ENCODE data around the gene CD7.

CD7 gene

GRCh38 chr17:82331345-82331939 lies 14.0 kb upstream of the CD7 start:
- no peak overlapping the region for H3K27ac ChIP-seq (ENCODE audit: low read length)
- H3K36me3 ChIP-seq (ENCODE audit: control insufficient read depth, low read depth, low read length), result no peaks in the 10 kb centered on the region
- peaks cover 64% of the 10 kb centered on the region for H3K27me3 ChIP-seq (ENCODE audit: control insufficient read depth, insufficient read depth, low read length)
- H3K4me3 ChIP-seq (ENCODE audit: low read length), result no peak overlapping the region
- H3K9ac ChIP-seq (ENCODE audit: low read length), result no peak overlapping the region
- peaks cover 15% of the 10 kb centered on the region for H3K4me1 ChIP-seq (ENCODE audit: control insufficient read depth, low read depth, low read length)
- no peaks in the 10 kb centered on the region for H3K9me3 ChIP-seq (ENCODE audit: control insufficient read depth, low read depth, low read length)

GRCh38 chr17:82330322-82331239 lies 13.2 kb upstream of the CD7 start:
- Histone ChIP-seq H3K9ac (ENCODE audit: low read length) (no peak overlapping the region), H3K4me1 (ENCODE audit: control insufficient read depth, low read depth, low read length) (peaks cover 15% of the 10 kb centered on the region), H3K4me3 (ENCODE audit: low read length) (no peak overlapping the region), H3K27ac (ENCODE audit: low read length) (no peak overlapping the region), H3K27me3 (ENCODE audit: control insufficient read depth, insufficient read depth, low read length) (peaks cover 56% of the 10 kb centered on the region), H3K36me3 (ENCODE audit: control insufficient read depth, low read depth, low read length) (no peaks in the 10 kb centered on the region), H3K9me3 (ENCODE audit: control insufficient read depth, low read depth, low read length) (no peaks in the 10 kb centered on the region)

GRCh38 chr17:82329683-82330321 lies 12.4 kb upstream of the CD7 start:
- H3K9me3 ChIP-seq (ENCODE audit: control insufficient read depth, low read depth, low read length), result no peaks in the 10 kb centered on the region
- H3K4me1 ChIP-seq (ENCODE audit: control insufficient read depth, low read depth, low read length), result peaks cover 15% of the 10 kb centered on the region
- H3K36me3 ChIP-seq (ENCODE audit: control insufficient read depth, low read depth, low read length), result no peaks in the 10 kb centered on the region
- H3K27ac ChIP-seq (ENCODE audit: low read length), result no peak overlapping the region
- H3K9ac ChIP-seq (ENCODE audit: low read length), result no peak overlapping the region
- no peak overlapping the region for H3K4me3 ChIP-seq (ENCODE audit: low read length)
- peaks cover 48% of the 10 kb centered on the region for H3K27me3 ChIP-seq (ENCODE audit: control insufficient read depth, insufficient read depth, low read length)

GRCh38 chr17:82328994-82329507 lies 11.6 kb upstream of the CD7 start:
- Histone ChIP-seq H3K4me1 (ENCODE audit: control insufficient read depth, low read depth, low read length) (peaks cover 15% of the 10 kb centered on the region), H3K27ac (ENCODE audit: low read length) (no peak overlapping the region), H3K27me3 (ENCODE audit: control insufficient read depth, insufficient read depth, low read length) (peaks cover 41% of the 10 kb centered on the region), H3K9ac (ENCODE audit: low read length) (no peak overlapping the region), H3K9me3 (ENCODE audit: control insufficient read depth, low read depth, low read length) (no peaks in the 10 kb centered on the region), H3K36me3 (ENCODE audit: control insufficient read depth, low read depth, low read length) (no peaks in the 10 kb centered on the region), H3K4me3 (ENCODE audit: low read length) (no peak overlapping the region)

GRCh38 chr17:82328141-82328993 lies 11.0 kb upstream of the CD7 start:
- Histone ChIP-seq H3K36me3 (ENCODE audit: control insufficient read depth, low read depth, low read length) (no peaks in the 10 kb centered on the region), H3K27ac (ENCODE audit: low read length) (no peak overlapping the region), H3K27me3 (ENCODE audit: control insufficient read depth, insufficient read depth, low read length) (peaks cover 34% of the 10 kb centered on the region), H3K4me3 (ENCODE audit: low read length) (no peak overlapping the region), H3K9ac (ENCODE audit: low read length) (no peak overlapping the region), H3K9me3 (ENCODE audit: control insufficient read depth, low read depth, low read length) (no peaks in the 10 kb centered on the region), H3K4me1 (ENCODE audit: control insufficient read depth, low read depth, low read length) (peaks cover 15% of the 10 kb centered on the region)

GRCh38 chr17:82327757-82328140 lies 10.3 kb upstream of the CD7 start:
- Histone ChIP-seq H3K9ac (ENCODE audit: low read length) (no peak overlapping the region), H3K4me3 (ENCODE audit: low read length) (no peak overlapping the region), H3K36me3 (ENCODE audit: control insufficient read depth, low read depth, low read length) (no peaks in the 10 kb centered on the region), H3K4me1 (ENCODE audit: control insufficient read depth, low read depth, low read length) (peaks cover 11% of the 10 kb centered on the region), H3K27ac (ENCODE audit: low read length) (no peak overlapping the region), H3K9me3 (ENCODE audit: control insufficient read depth, low read depth, low read length) (no peaks in the 10 kb centered on the region), H3K27me3 (ENCODE audit: control insufficient read depth, insufficient read depth, low read length) (peaks cover 28% of the 10 kb centered on the region)

GRCh38 chr17:82327289-82327688 lies 9.9 kb upstream of the CD7 start:
- Histone ChIP-seq H3K36me3 (ENCODE audit: control insufficient read depth, low read depth, low read length) (no peaks in the 10 kb centered on the region), H3K27me3 (ENCODE audit: control insufficient read depth, insufficient read depth, low read length) (peaks cover 23% of the 10 kb centered on the region), H3K4me3 (ENCODE audit: low read length) (no peak overlapping the region), H3K9me3 (ENCODE audit: control insufficient read depth, low read depth, low read length) (no peaks in the 10 kb centered on the region), H3K27ac (ENCODE audit: low read length) (no peak overlapping the region), H3K9ac (ENCODE audit: low read length) (no peak overlapping the region), H3K4me1 (ENCODE audit: control insufficient read depth, low read depth, low read length) (peaks cover 10% of the 10 kb centered on the region)

GRCh38 chr17:82325286-82326180 lies 8.1 kb upstream of the CD7 start:
- Histone ChIP-seq H3K4me3 (ENCODE audit: low read length) (no peak overlapping the region), H3K9me3 (ENCODE audit: control insufficient read depth, low read depth, low read length) (no peaks in the 10 kb centered on the region), H3K9ac (ENCODE audit: low read length) (no peak overlapping the region), H3K4me1 (ENCODE audit: control insufficient read depth, low read depth, low read length) (peaks cover 10% of the 10 kb centered on the region), H3K27me3 (ENCODE audit: control insufficient read depth, insufficient read depth, low read length) (peaks cover 5% of the 10 kb centered on the region), H3K36me3 (ENCODE audit: control insufficient read depth, low read depth, low read length) (no peaks in the 10 kb centered on the region), H3K27ac (ENCODE audit: low read length) (no peak overlapping the region)

GRCh38 chr17:82324566-82325285 lies 7.3 kb upstream of the CD7 start:
- Histone ChIP-seq H3K4me1 (ENCODE audit: control insufficient read depth, low read depth, low read length) (peaks cover 10% of the 10 kb centered on the region), H3K4me3 (ENCODE audit: low read length) (no peak overlapping the region), H3K27ac (ENCODE audit: low read length) (no peak overlapping the region), H3K36me3 (ENCODE audit: control insufficient read depth, low read depth, low read length) (no peaks in the 10 kb centered on the region), H3K27me3 (ENCODE audit: control insufficient read depth, insufficient read depth, low read length) (no peaks in the 10 kb centered on the region), H3K9ac (ENCODE audit: low read length) (no peak overlapping the region), H3K9me3 (ENCODE audit: control insufficient read depth, low read depth, low read length) (no peaks in the 10 kb centered on the region)

Data from iPS-18a (cell line).